GM21423 (cell line): Measurements from ENCODE around the gene RNU5B-1.

ENCODE experiments used
- ATAC-seq: cut with Tn5 transposase; IDR thresholded peaks from one replicate; pipeline ENCODE4 v1.9.1; 2021; ENCODE audit warnings: mild to moderate bottlenecking, moderate library complexity; ENCODE audit not compliant: unreplicated experiment

Gene RNU5B-1

DNA sequence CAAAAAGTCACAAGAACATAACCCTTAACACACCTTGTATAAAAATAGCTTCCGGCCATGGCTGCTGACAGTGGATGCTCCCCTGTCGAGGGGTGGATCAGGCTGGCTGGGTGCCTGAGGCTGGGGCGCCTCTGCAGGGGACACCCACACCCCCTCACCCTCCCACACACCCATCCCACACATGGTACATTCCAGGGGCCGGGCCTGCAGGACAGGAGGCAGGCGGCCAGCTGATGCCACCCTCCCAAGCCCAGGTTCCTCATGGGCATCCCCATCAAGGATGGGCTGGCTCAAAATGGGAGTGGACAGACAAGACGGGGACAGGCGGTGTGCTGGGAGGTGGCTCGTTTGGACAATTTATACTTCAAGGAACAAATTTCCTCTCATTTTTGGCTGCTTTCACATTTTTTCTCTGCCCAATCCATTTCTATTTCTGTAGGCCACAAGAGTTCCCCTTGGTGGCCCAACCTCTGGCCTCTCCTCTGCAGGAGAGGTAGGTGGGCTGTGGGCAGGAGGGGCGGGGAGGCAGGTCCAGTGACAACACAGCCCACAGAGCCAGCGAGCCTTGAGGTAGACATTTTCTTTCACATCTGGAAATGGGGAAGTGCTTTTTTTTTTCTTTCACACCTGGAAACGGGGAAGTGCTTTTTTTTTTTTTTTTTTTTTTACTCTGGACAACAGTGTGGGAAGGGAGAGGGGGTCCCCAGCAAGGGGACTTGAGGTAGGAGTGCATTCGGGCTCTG is 23.3 kb downstream of the RNU5B-1 start:
- ATAC-seq = no peak

DNA sequence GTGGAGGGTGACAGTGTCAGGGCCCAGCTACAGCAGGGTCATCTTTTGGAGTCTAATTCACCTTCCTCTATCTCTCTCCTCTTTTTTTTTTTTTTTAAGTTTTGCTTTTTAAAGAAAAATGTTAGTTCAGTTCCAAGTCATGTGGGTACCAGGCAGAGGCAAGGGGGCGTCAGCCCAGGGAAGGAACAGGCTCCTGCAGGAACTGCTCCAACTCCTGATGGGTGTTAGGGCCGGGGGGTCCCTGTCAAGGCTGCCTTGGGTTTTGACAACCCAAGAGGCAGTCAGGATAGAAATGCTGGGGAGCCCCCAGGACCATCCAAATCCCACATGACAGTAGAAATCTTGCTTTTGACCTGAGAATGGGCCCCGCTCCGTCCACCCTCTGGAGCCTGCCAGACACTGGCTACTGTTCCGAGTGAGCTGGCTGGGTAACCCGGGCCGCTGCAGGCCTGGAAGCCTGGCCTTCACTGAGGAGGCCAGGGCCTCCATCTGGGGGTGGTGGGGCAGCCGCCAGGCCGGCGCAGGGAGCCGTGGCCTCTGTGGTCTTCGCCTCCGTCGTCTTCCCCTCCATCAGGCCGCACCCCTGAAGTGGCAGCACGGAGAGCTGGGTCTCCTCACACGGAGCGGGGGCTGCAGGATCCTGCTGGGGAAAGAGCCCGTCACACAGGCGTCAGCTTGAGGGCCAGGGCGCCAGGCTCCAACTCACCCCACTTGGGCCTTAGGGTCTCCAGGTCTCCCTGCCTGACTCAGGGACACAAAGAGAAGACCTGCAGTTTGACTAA is 24.2 kb downstream of the RNU5B-1 start:
- no peak for ATAC-seq

DNA sequence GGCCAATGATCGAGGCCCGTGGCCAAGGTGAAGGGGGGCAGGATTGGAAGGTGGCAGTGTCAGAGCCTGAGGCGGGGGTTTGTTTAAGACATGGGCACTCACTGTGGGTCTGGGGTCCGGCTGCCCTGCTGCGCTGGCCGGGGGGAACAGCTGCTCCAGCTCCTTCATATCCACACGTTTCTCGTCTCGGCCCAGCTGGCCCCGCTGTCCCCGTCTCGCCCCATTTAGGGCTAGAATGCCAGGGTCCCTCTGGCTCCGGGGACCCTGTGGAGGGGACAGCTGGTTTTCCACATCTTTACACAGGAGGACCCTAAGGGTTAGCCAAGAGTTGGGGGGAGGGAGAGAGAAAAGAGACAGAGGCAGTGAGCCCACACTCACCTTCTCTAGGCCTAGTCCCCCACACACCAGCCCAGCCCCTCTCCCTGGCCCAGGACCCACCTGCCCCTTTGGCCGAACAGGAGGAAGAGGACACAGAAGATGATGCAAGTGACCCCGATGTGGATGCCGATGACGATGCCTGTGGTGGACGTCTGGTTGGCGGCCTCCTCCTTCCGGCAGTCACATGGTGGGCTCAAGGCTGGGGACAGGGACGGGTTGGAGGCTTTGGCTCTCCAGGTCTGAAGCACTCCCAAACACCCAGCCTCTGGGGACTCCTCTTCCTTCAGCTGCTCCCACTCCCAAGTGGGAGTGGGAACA is 25.0 kb downstream of the RNU5B-1 start:
- ATAC-seq = no peak

DNA sequence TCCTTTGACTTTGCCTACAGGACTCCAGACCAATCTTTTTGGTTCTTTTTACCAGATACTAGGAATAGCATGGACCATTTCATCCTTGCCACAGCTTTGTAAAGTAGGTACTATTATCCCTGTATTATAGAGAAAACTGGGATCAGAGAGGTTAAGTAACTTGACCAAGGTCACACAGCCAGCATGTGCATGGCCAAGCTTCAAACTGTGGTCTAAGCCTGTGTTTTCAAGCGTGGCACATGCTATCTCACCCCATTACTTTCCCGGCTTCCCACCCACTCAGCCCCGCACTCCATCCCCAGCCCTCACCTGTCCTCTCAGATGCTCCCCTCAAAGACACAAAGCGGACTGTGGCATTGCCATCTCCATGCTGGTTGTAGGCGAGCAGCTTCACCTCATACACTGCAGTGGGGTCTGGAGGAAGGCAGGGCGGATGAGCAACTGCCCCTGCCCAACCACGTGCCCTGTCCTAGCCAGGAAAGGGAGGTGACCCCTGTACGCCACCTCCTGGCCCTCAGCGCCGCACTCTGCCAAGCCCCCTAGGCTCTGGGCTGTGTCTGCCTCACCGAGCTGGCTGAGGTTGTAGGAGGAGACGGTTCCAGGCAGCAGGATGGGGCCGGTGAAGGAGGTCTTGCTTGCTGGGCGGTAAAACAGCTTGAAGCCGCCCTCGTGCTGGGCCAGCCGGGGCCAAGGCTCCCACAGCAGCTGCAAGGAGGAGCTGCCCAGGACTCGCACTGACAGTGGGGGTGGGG is 25.7 kb downstream of the RNU5B-1 start:
- no peak for ATAC-seq

DNA sequence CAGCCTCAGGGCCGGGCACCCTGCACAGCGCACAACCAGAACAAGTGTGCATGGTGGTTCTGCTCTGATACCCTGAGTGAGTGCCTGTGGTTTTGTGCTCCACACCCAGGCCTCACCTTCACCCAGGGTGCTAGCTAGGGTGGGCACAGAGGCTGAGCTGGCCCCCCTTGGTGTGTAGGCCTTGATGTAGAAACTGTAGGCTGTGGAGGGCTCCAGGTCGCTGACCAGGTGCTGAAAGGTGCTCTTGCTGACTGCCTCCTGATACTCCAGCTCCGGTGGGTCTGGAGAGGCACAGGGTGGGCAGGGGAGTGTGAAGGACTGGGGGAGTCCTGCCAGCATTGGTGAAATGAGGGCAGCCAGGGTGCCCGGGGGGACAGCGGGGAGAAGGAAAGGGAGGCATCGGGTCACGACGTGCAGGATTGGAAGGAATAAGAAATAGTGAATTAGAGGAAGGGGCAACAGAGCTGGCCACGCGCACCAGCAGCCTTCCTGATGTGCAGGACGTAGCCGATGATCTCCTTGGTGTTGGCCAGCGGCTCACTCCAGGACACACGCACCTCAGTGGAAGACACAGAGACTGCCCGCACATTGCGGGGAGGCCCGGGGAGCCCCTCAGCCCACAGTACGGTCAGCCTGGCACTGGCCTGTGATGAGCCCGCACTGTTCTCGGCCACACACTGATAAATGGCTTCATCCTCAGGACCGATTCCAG is 26.6 kb downstream of the RNU5B-1 start:
- ATAC-seq = no peak

DNA sequence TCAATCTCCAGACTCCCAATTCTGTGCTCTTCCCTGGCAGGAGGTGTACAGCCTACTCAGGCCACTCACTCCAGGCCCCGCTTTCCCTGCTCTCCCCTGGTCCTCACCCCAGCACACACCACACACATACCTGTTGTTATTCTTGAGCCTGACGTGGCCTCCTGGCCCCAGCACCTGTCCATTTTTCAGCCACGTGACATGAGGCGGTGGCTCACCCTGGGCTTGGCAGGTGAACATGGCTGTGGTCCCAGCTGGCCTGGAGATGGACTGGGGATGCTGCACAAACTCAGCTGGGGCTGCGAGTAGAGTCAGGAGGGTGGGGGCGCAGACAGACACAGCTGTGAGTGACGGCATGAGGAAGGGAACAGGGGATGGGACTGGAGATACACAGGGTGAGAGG is 27.3 kb downstream of the RNU5B-1 start:
- ATAC-seq = no peak

DNA sequence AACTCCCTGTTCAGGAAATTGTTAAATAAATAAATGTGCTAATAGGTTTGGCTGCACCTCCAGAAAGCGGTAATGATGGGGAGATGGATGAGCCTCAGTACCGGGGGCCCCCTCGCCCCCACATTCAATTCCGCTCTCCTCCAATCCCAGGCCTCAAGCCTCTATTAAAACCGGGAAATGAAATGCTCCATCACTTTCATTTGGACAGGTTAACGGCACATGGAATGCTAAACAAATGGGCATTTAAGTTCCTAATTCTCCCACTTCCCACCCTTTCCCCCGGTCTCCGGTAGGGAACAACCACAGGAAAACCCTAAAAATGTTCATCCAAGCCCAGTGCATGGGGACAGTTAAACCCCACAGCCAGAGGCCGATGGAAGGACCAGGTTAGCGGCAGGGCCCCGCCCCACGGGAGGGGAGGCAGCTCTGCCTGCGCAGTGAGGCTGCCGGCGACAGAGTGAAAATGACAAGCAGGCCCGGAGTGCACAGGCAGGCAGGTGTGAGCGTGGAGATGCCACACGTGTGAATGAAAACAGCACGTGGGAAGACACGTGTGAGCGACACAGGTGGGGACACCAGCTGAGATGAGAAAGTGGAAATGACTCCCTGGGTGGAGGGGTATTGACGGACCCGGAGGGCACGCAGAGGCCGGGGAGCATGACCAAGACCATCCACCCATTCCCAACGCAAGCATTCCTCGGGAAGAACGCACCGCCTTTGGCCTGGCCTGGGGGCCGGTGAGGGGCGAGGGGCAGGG is 28.1 kb downstream of the RNU5B-1 start:
- no peak for ATAC-seq

DNA sequence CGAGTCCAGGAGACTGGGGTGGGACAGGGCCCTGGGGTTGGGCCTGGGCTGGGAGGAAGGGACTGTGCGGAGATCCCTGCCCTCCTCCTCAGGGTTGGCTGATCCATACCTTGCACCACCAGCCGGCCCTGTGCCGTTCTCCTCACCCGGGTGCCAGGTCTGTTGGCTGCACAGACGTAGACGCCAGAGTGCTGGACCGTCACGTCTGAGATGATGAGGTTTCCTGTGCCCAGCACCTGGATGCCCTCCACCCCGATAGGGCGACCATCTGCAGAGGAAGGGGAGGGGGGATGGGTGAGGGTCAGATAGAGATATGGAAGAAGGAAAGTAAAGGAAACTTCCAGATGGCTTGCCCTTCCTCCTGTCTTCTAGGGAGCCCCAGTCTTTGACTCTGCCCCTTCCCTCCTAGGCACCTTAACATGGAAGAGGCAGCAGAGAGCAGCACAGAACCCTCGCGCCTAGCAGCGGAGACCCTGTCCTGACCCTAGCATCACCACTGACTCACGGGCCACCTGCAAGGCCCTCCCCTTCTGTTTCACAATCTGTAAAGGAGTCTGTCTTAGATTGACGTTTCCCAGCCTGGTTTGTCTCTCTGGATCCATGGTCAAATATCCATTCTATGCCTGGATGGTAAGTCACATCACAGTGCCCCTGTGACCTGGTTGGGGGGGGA is 28.8 kb downstream of the RNU5B-1 start:
- ATAC-seq = no peak

DNA sequence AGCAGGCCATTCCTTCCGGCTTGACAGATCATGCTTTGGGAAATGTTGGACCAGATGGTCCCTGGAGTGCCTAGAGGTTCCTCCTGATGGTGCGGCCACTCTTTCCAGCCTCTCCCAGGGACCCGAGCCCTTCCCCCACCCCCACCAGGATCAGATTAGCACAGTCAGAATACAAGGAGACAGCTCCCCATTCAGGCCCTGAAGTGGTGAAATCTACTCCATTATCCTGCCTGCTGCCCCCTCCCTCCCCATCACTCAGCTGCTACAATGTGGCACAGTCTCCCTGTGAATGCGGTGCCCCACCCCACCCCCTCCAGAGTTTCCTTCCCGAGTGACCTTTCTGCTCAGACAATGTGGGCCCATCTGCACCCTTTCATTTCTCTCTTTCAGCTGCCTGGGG is 29.4 kb downstream of the RNU5B-1 start:
- ATAC-seq = no peak

DNA sequence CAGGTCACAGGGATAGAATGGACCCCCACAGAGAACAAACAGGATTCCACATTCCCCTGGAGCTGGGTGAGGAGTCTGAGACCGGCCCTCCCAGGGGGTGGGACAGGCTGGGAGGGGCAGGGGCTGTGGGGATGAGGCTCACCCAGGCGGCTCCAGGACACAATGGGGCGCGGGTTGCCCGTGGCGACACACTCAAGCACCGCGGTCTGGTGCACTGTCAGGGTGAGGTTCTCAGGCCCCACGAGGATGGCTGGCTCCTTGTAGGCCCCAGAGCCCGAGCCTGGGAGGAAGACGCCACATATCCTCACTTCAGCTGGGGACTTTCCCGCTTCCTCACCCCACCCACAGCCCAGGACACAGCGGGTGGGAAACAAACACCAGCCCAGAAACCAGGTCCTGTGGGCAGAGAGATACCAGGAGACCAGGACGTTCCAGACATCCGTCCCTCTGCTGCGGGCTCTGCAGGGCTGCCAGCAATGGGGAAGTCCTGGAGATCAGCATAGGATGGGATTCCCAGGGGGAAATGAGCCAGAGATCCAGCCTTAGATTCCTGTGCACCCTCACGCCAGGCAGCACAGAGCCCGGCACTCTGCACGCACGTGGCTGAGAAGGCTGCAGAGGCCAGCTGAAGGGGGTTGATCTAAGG is 30.2 kb downstream of the RNU5B-1 start:
- no peak for ATAC-seq

DNA sequence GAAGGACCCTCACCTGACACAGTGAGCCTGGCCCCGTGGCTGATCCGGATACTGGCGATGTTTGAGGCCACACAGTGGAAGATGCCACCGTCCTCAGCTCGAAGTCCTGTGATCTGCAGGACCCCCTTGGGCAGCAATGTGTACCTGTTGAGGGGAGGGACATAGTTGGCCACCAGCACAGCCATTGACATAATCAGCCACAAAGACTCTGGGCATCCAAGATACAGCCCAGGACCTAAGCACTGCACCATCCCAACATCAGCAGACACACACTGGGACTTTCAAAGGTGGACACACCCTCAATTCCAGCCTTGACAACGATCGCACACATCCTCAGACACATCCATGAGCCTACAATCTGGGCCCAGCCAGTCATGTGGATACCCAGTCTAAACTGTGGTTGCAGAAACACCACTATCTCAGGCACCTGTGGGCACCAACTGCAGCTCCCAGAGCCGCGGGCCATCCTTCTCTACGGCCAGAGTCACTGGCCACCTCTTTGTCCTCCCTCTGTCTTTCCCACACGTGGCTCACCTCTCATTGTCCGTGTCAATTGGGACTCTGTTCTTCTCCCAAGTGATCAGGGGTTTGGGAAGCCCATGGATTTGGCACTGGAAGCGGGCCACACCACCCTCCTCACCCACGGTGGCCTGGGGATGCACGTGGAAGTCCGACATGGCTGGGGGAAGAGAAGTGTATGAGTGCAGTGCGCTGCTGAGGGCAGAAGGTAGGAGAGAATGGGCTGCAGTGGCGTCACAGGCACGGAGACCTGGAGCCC is 31.0 kb downstream of the RNU5B-1 start:
- ATAC-seq = no peak

DNA sequence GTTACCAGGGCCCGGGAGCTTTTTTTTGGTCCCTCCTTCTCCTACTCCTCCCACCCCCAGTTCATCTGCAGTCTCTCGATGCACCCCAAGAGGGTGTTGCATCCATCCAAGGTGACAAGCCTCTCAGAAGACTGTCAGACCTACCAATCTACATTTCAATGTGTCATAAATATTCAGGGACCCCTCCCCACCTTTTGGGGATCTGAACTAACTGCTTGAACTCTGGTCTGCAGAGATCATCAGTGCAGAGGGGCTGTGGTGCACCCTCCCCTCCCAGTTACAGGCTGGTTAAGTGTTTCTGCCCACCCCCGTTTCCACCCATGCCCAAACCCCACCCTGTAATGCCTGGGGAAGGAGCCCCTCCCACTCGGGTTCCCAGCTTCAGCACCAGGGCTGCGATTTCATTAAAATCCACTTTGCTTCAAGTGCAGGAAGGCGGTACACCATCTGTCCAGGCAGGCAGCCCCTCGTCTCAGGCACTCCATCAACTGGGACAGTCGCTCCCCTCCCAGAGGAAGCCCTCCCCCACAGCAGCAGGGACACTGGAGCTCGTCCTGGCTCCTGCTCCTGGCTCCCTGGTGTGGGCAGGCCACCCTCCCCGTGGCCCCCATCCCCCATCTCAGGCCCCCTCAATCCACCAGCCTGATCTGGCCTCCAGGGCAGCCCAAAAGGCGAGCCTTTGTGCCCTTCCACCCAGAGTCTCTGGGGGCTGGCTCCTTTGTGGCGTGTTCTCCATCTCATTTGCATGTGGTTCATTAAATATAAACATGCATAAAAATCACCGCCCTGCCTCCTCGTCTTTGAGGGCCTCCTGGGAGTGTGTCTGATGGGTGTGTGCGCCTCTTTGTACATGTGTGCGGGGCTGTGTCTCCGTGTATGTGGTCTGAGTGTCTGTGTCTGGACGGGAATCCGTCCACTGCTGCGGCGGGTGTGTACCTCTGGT is 32.3 kb downstream of the RNU5B-1 start:
- no peak for ATAC-seq

DNA sequence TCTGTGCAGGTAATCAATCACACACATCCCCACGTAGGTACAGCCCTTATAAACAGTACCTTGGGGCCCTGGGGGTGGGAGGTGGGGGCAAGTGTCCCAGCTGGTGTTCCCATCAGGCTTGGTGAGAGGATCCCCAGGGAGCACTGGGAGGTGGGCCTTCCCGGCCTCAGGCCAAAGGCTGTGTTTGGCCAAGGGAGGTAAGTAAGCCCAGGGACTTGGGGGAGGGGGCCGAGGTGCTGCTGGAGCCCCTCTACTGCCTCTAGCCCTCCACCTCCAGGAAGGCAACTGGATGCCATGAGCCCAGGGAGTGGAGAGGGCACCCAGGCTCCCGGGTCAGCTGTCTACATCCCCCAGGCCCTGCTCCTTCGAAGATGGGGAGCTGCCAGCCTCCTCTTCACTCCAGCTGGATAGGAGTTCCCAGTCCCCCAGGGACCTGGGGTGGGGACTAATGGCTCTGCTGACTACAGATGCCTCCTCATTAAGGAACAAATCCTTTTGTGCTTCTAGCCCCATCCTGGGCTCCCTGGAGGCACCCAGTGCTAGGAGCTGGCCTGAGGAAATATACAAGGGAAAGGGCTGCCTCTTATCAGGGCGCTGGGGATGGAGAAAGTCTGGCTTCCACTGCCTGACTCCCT is 33.1 kb downstream of the RNU5B-1 start:
- no peak for ATAC-seq

DNA sequence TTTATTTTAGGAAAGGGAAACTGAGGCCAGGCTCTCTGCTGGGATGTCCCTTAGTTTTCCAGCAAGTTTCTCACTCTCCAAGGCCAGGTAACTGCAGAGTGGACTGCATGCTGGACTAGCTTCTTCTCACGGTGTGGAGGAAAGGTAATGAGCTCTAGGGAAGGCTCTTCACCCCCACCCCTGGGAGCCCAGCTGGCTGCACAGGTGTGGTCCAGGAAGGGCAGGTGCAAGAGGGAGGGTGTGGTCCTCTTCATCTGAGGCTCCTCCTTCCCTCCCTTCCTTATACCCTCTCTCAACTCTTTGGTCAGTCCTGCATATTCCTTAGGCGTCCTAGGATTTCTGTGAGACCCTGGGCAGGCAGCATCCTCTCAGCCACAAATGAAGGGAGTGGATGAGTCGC is 33.9 kb downstream of the RNU5B-1 start:
- ATAC-seq = no peak

DNA sequence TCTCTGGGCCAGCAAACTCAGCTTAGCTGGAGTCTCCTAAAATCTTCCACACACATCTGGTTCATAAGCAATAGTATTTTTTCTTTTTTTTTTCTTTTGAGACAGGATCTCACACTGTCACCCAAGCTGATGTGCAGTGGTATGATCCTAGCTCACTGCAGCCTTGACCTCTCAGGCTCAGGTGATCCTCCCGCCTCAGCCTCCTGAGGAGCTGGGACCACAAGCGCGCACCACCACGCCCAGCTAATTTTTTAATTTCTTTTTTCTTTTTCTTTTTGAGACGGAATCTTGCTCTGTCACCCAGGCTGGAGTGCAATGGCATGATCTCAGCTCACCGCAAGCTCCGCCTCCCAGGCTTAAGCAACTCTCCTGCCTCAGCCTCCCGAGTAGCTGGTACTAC is 34.3 kb downstream of the RNU5B-1 start:
- ATAC-seq = no peak

DNA sequence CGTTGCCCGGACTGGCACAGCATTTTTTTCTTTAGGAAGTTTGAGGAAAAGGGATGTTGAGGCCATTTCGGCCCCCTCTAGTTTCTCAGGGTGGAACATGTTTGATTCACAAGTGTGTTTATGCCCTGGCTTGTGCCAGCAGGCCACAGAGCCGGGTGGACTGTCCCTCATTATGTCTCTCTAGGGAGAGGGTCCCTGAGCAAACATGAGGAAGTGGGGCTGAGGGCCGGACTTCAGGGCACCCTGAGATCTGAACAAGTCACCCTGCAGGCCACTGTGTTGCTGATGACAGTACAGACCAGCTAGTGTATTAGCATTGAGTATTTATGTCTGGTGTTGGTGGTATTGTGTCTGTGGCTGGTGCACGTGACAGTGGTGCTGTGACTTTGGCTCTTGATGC is 34.9 kb downstream of the RNU5B-1 start:
- no peak for ATAC-seq
